ENCODE data around the gene PEX7.
"Not testable (repeated sequence)": the region's sequence is repeated elsewhere in the genome, so short reads cannot be mapped to it uniquely, and the experiment has no call there.

Gene PEX7

DNA sequence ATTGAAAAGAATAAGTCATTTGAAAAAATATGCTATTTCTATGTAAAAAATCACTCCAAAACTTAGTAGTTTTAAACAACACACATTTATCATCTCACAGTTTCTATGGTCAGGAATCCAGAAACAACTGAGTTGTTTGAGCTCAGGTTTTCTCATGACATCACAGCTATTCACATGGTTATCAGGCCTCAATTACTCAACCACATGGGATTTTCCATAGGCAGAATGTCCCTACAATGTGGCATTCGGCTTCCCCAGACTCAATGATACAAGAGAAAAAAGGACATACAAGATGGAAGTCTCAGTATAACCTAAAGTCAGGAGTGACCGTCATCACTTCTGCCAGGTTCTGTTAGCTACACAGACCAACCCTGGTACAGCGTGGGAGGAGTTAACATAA, 96.3 kb downstream of the PEX7 start:
- no peak for DNase-seq

DNA sequence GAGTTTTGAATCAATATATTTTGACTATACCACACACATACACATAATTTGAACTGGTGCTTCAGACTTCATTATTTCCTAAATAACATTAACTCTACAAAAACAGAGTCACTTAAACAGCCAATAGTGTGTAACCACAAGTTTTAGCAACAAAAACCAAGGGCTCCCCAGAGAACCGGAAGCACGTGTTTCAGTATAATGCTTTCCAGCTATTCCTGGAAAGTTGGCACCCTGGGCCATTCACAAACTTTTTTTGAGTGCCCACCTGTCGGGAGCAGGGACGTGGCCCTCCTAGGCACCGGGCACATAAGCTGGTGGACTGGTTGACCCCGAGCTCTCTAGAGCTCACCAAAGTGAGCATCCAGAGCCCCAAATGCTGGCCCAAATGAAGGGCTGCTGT, 97.8 kb downstream of the PEX7 start:
- no peak for DNase-seq

DNA sequence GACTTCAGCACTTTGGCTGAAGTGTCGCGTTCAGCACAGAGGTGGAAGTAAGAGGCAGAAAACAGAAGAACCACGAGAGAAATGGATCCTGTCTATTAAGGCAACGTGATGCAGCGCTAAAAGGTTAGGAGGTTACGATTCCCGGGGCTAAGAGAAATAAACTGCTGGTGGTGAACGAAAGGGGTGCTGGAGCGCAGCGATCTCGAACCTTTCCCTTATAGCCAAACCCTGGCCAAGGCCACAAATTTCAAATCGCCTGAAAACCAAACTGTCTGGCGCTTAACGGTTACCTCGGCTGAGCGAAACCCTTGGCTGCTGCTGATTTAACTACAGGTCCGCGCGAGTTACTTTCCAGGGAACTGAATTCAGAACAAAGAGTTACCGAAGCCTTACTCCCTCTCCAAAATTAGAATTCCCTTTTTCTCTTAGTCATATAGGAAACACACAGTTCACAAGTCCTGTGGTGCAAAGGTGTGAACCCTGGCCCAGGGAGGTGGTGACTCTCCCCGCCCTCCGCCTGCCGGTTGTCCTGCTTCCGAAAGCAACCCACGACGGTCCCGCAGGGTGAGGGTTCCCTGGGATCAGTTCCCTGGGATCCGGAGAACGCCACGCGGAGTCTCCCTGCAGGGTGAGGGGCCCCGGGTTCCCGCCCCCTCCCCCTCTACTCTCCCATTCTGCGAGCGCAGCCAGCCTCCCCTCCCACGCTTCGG, 98.4 kb downstream of the PEX7 start:
- peak in 1 of 2 experiments; percentile 39 for DNase-seq

DNA sequence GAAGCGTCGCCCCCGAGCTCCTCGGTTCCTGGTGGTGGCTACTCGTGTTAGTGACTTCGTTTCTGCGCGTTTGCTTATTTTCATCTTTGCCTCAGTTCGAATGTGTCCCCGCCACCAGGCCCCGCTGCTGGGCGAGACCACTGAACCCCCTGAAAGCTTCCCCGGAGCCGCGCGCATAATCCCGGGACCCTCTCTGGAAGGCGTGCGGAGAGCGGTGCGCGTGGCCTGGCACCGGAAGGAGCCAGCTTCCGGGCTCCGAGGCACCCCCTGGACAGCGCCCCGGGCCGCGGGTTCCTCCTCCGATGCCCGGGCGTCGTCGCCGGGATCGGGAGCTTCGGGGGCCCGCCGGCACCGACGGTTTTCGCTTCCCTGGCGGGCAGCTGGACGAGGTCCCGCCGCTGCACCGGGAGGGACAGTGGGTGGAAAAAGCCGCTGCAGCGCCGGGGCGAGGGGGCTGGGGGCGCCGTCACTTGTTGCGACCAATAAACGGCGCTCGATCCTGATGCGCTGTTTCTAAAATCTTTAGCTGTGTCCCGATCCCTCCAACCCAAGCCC, 99.1 kb downstream of the PEX7 start:
- DNase-seq: peak; percentile 35 to 43

DNA sequence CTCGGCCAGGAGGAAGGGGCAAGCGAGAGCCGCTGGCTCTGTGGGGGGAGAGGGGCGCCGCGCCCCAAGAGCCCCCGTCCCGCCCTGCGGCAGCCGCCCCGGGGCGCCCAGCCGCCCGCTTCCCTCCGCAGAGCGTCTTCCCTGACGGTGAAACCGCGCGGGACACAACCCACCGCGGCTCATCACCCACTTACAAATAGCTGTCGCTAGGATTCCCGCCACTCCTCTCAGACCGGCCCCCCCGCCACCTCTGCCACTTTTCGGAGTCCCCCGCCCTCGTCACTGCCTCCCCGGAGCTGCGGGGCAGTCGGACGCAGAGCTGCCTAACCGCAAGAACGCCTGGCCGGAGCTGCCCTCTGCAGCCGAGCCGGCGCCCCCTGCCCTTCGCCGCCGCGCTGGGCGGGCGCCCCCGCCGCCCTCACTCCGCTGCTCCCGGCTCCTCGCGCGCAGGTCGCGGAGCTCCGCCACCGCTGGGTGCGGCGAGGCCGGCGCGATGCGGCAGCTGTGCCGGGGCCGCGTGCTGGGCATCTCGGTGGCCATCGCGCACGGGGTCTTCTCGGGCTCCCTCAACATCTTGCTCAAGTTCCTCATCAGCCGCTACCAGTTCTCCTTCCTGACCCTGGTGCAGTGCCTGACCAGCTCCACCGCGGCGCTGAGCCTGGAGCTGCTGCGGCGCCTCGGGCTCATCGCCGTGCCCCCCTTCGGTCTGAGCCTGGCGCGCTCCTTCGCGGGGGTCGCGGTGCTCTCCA, 99.7 kb downstream of the PEX7 start, which contains the start of gene SLC35D3:
Gene SLC35D3, plus strand, starts transcription at position 366 of the 749 bp plus-strand sequence. Its CDS starts 128 bp downstream, at position 494.
- DNase-seq: peak; percentile 25 to 36

DNA sequence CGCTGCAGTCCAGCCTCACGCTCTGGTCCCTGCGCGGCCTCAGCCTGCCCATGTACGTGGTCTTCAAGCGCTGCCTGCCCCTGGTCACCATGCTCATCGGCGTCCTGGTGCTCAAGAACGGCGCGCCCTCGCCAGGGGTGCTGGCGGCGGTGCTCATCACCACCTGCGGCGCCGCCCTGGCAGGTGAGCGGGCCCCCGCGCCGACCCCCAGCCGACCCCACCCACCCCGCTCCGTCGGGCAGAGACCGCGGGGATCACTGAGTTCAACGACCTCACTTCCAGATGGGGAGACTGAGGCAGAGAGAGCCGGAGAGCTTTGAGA, 100.3 kb downstream of the PEX7 start:
- DNase-seq: no peak

DNA sequence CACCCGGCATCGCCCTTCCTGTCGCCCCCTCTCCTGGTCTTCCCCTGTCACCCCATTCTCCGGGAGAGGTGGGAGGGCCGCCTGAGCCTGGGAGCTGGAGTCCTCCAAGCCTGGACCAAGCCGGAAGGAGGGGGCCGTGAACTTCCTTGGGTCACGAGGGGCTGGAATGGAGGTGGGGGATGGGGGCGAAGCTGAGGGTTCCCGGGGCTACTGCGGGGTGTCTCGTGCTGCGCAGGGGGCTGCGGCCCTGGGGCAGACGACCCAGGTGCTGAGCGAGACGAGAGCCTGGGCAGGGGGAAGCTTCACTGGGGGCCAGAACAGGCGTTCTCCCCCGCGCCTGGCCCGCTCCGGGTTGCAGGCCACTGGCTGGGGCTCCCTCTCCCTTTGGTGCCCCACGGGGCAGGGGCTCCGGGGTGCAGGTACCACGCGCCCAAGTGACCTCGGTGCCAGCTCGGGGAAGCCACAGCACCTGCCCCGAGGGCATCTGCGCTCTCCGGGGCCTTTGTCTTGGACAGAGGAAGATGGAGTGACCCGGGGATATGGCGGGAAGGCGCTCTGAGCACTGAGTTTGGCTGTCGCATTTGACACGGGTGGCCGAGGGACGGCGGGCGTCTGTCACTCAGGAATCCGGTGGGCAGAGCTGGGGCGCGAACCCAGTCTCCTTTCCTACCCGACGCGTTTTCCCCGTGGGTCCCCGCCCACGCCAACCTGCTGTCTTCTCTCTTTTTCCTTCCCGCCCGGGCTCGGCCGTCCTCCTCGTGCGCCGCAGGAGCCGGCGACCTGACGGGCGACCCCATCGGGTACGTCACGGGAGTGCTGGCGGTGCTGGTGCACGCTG, 100.9 kb downstream of the PEX7 start:
- DNase-seq: no peak

DNA sequence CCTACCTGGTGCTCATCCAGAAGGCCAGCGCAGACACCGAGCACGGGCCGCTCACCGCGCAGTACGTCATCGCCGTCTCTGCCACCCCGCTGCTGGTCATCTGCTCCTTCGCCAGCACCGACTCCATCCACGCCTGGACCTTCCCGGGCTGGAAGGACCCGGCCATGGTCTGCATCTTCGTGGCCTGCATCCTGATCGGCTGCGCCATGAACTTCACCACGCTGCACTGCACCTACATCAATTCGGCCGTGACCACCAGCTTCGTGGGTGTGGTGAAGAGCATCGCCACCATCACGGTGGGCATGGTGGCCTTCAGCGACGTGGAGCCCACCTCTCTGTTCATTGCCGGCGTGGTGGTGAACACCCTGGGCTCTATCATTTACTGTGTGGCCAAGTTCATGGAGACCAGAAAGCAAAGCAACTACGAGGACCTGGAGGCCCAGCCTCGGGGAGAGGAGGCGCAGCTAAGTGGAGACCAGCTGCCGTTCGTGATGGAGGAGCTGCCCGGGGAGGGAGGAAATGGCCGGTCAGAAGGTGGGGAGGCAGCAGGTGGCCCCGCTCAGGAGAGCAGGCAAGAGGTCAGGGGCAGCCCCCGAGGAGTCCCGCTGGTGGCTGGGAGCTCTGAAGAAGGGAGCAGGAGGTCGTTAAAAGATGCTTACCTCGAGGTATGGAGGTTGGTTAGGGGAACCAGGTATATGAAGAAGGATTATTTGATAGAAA, 101.7 kb downstream of the PEX7 start:
- DNase-seq: no peak

DNA sequence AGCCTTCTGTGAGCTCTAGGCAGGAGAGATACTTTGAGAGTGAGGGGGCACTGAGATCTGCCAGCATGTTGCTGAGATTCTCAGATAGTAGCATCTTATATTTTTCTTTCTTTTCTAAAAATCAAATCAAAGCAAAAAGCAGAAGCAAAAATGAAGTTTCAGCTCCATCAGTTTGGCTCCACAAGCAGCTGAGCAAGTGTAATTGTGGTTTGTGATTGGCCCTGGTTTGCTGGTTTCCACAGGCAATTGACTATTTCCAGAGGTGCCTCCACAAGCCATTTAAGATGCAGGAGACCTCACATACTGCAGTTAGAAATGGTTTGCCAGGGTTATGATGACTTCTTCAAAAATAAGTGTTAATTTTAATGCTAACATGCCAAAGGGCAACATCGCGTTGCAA, 104.0 kb downstream of the PEX7 start:
- no peak for DNase-seq

DNA sequence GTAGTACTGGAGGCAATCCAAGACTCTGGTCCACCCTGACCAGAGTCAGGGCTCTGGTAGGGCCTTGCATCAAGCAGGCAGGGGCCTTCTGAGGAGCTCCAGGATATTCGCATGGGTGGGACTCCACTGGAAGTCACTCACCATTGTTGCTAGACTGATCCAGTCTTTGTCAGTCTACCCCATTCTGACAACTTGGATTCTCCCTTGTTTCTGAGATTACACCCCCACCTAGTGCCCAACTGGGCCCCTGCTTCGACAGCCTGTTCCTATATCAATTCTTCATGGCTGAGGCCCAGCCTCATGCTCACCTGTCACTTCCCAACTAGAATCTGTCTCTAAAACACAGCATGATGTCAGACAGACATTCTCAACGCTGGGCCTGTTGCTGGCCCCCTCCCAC, 104.9 kb downstream of the PEX7 start:
- peak; percentile 13 to 14 for DNase-seq

DNA sequence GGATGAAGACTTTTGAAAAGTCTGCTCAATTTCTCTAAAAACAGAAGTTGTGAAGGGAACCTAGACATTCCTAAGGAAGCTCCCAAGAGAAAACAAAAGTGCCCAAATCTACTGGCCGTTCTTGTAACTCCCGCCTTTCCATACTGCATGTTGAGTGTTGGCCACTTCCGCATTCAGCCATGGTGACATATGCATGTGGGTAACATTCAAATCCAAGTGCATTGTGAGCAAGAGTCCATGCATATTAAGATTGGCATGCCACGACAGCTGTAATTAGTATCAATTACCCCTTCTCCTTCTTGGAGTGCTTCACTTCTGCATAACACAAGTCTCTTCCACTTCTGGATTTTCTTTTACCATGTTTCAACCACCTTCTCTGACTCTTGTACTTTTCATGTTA, 108.1 kb downstream of the PEX7 start:
- DNase-seq: no peak

DNA sequence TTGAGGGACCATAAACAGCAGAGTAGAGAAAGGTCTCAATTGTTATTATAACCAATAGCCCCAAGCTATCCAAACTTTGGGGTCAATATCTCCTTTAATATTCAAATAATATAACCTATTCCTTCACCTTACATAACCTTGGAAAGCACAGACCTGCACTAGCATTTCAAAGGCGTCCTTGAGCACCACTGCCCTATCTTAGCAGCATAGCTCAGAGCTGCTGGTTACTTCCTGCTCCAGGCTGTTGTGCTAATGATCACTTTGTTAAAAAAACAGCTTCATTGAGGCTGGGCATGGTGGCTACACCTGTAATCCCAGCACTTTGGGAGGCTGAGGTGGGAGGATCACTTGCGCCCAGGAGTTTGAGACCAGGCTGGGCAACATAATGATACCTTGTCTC, 110.2 kb downstream of the PEX7 start:
- no peak for DNase-seq

DNA sequence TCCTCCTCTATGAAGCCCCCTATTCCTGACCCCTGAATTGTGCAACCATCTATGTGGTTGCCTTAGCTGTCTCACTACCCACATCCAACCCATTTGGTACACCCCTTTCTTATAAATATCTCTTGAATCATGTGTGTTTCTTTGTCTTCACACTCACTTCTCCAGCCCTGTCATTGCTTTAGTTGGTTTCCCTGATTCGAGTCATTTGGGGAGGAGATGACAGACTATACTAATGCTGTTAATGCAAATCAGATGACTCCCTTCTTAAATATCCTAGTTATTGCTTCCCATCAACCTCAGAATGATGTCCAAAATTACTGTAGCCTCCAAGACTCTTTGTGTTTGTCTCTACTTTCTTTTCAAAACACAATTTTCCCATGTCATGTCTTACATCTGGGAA, 122.7 kb downstream of the PEX7 start:
- DNase-seq: no peak

DNA sequence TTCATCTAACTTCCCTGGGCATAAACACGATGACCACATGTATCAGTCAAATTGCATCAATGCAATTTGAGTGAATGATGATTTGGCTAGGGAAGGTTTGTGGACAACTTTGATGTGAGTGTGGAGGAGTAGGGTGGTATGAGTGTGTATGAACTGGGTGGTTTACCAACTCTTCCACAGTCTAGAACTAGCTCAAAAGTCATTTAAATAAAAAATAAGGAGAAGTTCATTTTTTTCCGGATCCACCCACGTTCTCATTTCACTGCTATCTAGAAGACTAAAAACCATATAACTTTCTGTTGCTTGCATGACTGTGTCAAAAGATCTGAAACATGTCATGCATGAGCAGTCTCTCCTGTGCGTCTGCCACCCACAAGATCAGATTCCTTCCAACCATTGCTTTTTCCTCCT, 123.3 kb downstream of the PEX7 start:
- DNase-seq: no peak

DNA sequence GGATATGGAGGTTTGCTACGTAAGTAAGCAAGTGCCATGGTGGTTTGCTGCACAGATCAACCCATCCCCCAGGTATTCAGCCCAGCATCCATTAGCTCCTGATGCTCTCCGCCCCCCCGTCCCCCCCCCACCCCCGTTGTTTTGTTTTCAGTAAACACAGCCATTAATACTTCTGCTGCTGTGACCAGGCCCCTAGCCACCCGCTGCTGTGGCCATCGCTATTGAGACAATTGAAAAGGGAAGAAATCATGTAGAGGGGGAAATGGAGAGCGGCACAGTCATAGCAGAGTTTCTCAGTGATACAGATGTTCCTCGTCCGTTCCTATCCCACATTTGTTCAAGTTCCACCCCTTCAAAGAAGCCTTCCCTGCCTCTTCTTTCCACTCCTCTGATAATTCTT, 124.6 kb downstream of the PEX7 start:
- no peak for DNase-seq

DNA sequence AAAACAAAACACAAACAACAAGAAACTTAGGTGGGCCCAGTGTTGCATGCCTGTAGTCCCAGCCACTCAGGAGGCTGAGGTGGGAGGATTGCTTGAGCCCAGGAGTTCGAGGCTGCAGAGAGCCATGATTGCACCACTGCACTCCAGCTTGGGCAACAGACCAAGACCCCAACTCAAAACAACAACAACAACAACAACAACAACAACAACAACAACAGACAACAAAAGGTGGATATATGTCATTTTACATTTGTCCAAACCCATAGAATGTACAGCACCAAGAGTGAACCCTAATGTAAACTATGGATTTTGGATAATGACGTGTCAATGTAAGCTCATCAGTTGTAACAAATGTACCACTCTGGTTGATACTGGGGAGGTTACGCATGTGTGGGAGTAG, 127.6 kb downstream of the PEX7 start:
- not testable (repeated sequence) for DNase-seq

DNA sequence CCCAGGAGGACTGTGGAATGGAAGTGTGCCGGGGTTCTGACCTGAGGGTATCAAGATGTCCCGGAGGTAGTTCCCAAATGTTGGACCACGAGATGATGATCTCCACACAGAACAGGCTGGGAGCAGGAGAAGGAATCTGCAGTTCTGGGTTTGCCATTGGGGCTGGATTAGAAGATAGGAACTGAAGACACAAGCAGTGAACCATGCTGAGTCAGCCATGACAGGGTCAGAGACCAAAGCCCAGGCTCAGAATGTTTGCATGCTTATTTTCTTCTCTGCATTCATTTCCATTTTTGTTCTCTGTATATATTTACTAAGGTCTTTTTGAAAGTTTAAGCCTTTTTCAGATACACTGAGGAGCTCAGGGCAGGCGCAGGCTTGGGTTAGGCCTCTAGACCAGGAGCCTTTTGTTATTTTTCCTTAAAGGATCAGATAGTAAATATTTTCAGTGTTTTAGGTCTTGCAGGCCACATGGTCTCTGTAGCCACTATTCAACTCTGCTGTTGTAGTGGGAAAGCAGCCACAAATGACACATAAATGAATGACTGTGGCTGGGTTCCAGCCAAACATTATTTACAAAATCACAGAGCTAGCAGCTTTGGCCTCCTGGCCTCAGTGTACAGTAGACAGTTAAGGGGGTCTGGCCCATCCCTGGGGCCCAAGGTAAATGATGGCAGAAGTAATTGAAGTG, 128.2 kb downstream of the PEX7 start:
- no peak for DNase-seq

DNA sequence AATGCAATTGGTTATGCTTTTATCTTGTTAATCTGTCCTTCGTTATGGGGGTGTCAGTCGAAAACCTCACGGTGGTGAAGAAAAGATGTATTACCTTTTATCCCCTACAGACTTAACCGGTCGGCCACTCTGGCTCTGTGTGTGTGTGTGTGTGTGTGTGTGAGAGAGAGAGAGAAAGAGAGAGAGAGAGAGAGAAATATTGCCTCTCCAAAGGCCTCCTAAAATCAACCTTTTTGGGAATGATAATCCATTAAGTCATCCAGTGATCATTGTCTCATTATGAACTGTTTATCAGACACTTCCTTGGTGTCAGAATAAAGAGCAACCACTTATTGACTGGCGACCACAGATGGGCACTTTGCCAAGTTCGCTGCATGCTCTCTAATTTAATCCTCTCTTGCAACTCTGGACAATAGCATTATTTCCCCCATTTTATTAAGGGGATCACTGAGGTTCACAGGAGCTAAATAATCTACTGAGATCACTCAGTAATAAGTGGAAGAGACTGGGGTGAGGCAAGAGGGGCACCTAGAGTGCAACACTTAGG, 130.4 kb downstream of the PEX7 start:
- no peak for DNase-seq

DNA sequence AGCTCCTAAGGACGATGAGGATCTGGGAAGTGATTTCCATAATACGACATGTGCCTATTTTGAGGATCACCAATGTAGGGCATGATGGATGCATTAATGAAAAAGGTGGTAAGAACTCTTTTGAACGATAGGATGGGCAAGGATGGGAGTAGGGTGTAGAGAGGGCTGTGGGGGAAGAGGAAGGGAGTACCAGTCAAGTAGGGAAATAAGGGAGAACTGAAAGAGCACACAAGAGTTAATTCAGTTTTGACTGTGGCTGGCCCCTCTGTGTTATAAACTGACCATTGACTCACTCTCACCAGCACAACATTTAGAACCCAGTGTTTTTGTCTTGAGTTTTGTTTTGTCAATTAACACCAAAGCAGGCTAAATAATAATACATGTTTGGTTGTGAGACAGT, 132.7 kb downstream of the PEX7 start:
- no peak for DNase-seq

DNA sequence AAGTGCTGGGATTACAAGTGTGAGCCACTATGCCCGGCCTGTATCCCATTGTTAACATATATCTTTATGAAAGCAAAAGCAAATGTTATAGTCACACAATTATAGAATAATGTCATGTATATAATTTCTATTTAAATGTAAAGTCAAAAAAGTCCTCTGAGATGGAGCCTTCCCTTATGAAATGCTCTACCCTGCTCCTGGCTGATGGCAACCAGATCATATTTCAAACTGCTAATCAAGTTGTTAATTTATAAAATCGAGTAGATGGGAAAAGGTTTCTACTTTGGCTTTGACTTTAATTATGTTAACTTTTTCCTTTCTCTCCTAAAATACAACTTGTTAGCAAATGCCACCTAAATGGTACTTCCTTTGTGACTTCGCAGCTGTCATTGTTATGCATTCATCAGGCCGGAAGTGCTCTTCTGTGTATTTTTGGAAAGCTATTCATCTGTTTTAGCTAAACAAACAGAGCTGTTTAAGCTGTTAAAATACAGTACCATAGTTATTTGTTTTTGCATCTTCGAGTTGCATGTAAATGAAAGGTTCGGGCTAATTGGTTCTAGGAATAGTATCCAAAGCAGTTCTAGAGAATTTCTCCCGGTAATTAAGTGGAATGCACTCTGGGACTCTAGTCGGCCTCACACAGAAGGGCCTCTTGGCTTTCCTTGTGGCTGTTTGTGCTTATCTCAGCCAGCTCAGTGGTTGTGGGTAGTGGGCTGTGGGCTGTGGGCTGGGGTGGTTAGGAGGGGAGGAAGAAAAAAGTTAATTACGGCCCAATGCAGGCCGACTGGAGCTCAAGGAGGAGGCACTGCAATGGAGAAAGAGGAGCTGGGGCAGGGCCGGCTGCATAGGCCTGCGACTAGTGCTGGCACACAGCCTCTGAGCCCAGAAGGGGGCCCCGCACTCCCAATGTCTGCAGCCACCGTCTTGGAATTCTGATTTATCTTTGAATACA, 134.5 kb downstream of the PEX7 start:
- peak; percentile 44 to 59 for DNase-seq

DNA sequence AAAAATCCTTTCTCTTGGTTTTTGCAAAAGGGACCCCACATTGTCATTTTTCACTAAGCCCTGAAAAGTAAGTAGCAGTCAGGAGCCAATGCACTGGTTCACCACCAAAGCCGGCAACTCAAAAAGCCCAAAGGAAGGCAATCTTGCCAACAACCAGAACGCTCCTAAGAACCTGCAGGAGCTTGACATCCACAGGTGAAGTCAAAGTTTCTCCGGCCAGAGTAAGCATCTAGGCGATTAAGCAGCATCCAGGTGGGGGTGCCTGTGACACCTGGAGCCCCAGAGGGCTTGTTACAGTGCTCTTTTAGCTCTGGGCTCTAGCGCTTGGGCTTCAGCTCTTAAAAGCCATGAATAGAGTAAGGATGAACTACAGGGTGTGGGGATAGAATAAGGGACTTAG, 135.8 kb downstream of the PEX7 start:
- DNase-seq: no peak
